ENCODE results near the gene FXYD5.
A peak's percentile ranks its signal among the peaks of the same experiment; 100 is the strongest.
"Not testable (repeated sequence)": the region's sequence is repeated elsewhere in the genome, so short reads cannot be mapped to it uniquely, and the experiment has no call there.

FXYD5 gene

DNA sequence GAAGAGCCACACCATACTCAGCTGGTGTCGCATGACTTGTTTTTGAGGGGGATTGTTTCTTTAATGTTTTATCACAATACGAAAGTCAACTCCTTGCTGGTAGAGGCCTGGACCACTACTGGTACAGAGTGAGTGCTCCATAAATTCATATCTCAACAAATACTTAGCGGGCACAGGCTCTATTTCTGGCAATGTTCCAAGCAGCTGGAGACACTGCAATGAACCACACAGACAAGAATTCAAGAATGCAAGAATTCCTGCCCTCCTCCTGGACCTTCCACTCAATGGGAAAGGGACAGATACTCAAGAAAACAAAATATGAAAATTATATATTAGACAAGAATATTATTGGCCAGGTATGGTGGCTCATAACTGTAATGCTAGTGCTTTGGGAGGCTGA is 5.1 kb upstream of the FXYD5 start:
- H3K27me3 Mint-ChIP-seq (ENCODE audit: low read depth) = peaks cover 67% of the 10 kb centered on the region
- H3K9me3 Mint-ChIP-seq = no peaks in the 10 kb centered on the region
- H3K27ac Mint-ChIP-seq = no peak overlapping the region
- peaks cover 21% of the 10 kb centered on the region for H3K4me1 Mint-ChIP-seq
- TF ChIP-seq, protein P1, sequence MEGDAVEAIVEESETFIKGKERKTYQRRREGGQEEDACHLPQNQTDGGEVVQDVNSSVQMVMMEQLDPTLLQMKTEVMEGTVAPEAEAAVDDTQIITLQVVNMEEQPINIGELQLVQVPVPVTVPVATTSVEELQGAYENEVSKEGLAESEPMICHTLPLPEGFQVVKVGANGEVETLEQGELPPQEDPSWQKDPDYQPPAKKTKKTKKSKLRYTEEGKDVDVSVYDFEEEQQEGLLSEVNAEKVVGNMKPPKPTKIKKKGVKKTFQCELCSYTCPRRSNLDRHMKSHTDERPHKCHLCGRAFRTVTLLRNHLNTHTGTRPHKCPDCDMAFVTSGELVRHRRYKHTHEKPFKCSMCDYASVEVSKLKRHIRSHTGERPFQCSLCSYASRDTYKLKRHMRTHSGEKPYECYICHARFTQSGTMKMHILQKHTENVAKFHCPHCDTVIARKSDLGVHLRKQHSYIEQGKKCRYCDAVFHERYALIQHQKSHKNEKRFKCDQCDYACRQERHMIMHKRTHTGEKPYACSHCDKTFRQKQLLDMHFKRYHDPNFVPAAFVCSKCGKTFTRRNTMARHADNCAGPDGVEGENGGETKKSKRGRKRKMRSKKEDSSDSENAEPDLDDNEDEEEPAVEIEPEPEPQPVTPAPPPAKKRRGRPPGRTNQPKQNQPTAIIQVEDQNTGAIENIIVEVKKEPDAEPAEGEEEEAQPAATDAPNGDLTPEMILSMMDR (IDR thresholded peaks at IDR 0.05; ENCODE audit: unreplicated experiment in 3 of 3) = no peak
- no peaks in the 10 kb centered on the region for H3K36me3 Mint-ChIP-seq (ENCODE audit: low read depth)
- no peak overlapping the region for H3K4me3 Mint-ChIP-seq

DNA sequence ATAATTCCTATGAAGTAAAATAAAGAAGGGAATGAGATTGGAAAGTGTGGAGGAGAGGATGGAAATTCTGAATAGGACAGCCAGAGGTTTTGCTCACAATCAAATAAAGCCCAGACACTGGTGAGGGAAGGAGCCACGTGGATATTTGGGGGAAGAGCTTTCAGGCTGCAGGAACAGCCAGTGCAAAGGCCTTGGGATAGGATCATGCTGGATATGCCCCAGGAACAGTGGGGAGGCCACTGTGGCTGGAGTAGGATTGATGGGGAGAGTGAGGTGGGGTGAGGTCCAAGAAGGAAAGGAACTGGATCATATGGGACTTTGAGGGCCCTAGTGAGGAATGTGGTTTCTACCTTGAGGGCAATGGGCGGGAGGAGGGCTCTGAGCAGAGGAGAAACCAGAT is 4.1 kb upstream of the FXYD5 start:
- TF ChIP-seq, protein P1 (IDR thresholded peaks at IDR 0.05; ENCODE audit: unreplicated experiment in 3 of 3) = no peak
- no peaks in the 10 kb centered on the region for H3K9me3 Mint-ChIP-seq
- peaks cover 67% of the 10 kb centered on the region for H3K27me3 Mint-ChIP-seq (ENCODE audit: low read depth)
- H3K4me3 Mint-ChIP-seq = no peak overlapping the region
- H3K4me1 Mint-ChIP-seq = peaks cover 24% of the 10 kb centered on the region
- no peaks in the 10 kb centered on the region for H3K36me3 Mint-ChIP-seq (ENCODE audit: low read depth)
- H3K27ac Mint-ChIP-seq = no peak overlapping the region

DNA sequence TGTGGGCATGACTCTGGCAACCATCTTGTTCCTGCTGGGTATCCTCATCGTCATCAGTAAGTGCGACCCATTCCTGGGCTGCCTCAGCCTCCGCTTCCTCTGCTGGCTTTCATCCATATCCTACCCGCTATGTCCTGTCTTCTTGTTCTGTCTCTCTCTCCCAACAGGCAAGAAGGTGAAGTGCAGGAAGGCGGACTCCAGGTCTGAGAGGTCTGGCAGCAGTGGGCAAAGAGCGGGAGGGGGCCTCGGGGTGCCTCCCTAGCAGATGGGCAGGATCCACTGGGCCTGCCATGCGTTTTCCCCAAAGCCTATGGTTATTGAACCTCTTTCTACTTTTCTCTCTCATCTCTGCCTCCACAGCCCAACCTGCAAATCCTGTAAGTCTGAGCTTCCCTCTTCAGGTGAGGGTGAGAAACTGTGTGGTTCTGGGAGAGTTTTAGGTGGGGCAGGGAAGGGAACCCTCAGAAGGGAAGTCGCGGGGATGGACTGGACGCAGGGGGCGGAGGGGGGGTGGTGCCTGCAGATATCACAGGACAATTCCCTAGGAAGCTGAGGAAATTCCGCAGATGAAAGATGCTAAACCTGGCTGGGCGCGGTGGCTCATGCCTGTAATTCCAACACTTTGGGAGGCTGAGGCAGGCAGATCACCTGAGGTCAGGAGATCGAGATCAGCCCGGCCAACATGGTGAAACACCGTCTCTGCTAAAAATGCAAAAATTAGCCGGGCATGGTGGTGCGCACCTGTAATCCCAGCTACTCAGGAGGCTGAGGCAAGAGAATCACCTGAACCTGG is 3.1 kb upstream of the FXYD5 start:
- TF ChIP-seq, protein P1 (IDR thresholded peaks at IDR 0.05; ENCODE audit: unreplicated experiment in 3 of 3) = no peak
- no peaks in the 10 kb centered on the region for H3K9me3 Mint-ChIP-seq
- no peak overlapping the region for H3K27ac Mint-ChIP-seq
- peaks cover 70% of the 10 kb centered on the region for H3K27me3 Mint-ChIP-seq (ENCODE audit: low read depth)
- no peaks in the 10 kb centered on the region for H3K36me3 Mint-ChIP-seq (ENCODE audit: low read depth)
- peaks cover 24% of the 10 kb centered on the region for H3K4me1 Mint-ChIP-seq
- H3K4me3 Mint-ChIP-seq = no peak overlapping the region

DNA sequence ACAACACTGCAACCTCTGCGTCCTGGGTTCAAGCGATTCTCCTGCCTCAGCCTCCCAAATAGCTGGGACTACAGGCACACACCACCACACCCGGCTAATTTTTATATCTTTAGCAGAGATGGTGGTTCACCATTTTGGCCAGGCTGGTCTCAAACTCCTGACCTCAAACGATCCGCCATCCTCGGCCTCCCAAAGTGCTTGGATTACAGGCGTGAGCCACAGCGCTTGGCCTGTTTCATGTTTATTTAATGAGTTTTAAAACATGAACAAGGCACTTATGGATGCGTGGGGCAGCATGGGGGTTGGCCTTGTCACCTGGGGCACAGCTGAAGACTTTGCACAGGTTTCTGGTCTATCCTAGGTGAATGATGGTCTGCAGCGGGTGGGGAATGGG is 1.4 kb upstream of the FXYD5 start:
- not testable (repeated sequence) for H3K9me3 Mint-ChIP-seq; H3K36me3 Mint-ChIP-seq (ENCODE audit: low read depth); H3K27ac Mint-ChIP-seq
- H3K27me3 Mint-ChIP-seq (ENCODE audit: low read depth) = peaks cover 74% of the 10 kb centered on the region
- peaks cover 24% of the 10 kb centered on the region for H3K4me1 Mint-ChIP-seq
- peak overlapping the region; percentile 26 to 71 (median 66) for H3K4me3 Mint-ChIP-seq

DNA sequence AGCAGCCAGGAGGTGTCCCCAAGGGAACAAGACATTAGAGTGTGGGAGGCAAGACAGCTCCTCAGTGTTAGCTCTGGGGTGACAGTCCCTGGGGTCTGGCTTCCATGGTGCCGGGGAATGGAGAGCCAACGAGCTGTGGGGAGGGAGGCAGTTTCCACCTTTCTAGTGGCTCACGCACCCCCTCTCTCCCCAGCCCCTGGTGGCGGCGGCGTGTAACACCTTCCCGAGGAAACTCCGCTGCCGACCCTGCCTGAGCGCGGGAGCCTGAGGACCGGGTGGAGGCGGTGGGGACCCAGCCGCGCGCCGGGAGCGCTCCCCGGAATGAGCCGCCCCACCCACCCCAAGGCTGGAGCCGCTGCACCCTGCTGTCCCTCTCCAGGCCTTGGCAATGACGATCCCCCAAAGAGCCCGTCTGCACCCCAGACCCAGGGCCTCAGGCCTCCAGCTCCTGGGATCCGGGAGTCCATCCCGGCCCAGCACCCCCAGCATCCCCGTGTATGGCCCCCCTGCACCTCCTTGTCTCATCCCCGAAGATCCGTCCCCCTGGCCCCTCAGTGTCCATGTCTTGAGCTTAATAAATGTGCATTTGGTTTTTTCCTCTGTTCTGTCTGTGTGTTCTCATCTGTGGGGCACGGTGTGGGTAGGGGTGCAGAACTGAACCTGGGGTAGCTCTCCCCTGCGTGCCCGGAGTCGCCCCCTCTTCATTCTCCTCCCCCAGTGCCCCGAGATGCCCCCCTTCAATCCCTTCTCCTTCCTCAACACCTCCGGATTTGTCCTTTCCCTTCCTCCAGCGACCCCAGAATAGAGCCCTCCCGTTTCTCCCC is 622 bp upstream of the FXYD5 start:
- Mint-ChIP-seq H3K27me3 (ENCODE audit: low read depth) (peaks cover 80% of the 10 kb centered on the region), H3K9me3 (no peaks in the 10 kb centered on the region), H3K27ac (peak overlapping the region in 2 of 3 experiments; percentile 32 to 58), H3K4me3 (peak overlapping the region; percentile 84 to 87 (median 86)), H3K36me3 (ENCODE audit: low read depth) (no peaks in the 10 kb centered on the region), H3K4me1 (peaks cover 24% of the 10 kb centered on the region)
- TF ChIP-seq, protein P1 (IDR thresholded peaks at IDR 0.05; ENCODE audit: unreplicated experiment in 3 of 3) = peak; percentile 49 to 65 (median 59)

DNA sequence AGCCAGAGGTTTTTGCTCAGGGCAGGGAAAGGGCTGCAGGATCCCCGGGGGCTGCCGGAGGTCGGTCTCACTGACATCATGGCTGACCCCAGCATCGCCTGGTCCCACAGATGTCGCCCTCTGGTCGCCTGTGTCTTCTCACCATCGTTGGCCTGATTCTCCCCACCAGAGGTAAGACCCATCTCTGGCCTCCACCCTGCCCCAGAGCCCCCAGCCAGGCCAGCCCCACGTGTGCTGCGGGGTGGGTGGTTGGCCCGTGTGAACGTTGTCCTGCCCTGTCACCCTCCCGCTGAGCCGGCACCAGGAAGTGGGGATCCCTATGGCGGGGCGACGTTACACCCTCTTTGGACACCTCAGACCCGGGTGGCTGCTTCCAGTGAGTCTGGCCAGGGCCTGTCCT is 906 bp downstream of the FXYD5 start:
- Mint-ChIP-seq H3K9me3 (no peaks in the 10 kb centered on the region), H3K4me3 (peak overlapping the region; percentile 84 to 87 (median 86)), H3K27me3 (ENCODE audit: low read depth) (peaks cover 83% of the 10 kb centered on the region), H3K36me3 (ENCODE audit: low read depth) (no peaks in the 10 kb centered on the region), H3K27ac (no peak overlapping the region), H3K4me1 (peaks cover 24% of the 10 kb centered on the region)
- TF ChIP-seq, protein P1 (IDR thresholded peaks at IDR 0.05; ENCODE audit: unreplicated experiment in 3 of 3) = no peak
